NK-92 (cell line): ENCODE data around the gene MN1.

ENCODE experiments used
- DNase-seq: peaks from one replicate; lab custom pipeline; 2025; ENCODE audit not compliant: unreplicated experiment; lab: John Stamatoyannopoulos, UW

MN1 gene

GRCh38 chr22:27827604-27828587 lies 26.3 kb upstream of the MN1 start:
- DNase-seq, result no peak

- DNase-seq, result no peak
Observed at GRCh38 chr22:27825174-27825573, 23.6 kb upstream of the MN1 start.

- DNase-seq, result no peak
Observed at GRCh38 chr22:27823221-27823620, 21.7 kb upstream of the MN1 start.

GRCh38 chr22:27820896-27821866 lies 19.6 kb upstream of the MN1 start:
- DNase-seq, result no peak

GRCh38 chr22:27816552-27816951 lies 15.0 kb upstream of the MN1 start:
- no peak for DNase-seq

DNA sequence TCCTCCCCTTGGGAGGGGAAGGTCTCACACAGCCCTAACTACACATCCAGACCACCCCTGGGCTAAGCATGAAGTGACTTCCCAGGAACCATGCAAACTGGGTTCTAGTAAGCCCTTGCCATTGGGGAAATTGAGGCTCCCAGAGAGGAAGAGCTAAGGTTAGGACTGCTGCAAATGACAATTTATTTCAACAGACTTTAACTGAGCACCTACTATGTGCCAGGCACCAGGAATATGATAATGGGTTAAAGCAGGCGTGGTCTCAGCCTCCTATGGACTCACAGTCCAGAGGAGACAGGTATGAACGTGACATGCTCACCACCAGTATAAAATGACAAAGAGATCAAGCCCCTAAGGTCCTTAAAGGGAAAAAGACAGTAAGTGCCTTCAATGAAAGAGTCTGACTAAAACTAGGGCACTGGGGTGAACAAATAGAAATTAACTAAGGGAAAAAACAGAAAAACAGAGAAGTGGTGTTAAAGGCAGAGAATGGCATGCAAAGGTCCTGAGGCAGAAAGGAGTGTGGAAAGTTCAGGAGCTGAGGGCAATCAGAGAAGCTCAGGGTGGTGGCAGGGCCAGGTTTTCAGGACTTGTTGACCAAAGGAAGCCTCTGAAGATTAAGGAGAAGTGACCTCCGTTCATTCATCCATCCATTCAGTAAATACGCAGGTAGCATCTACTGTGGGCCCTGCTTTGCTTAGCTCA lies 14.4 kb upstream of the MN1 start:
- no peak for DNase-seq

DNA sequence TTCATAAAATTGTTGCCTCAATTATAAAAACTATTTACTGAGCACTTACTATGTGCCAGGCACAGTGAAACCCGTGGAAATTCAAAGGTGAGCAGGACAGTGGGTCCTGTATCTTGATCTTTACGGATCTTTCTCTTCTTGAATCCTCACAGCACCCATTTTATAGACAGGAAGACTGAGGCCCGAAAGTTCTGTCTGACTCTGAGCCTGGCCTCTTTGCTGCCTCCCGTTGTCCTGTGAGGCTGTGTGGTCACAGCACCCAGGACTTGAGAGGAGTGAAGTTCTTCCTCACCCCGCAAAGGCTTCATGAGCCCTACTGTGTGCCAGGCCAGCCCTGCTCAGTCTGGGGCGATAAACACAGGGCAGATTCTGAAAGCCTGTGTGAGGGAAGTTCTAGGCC lies 13.4 kb upstream of the MN1 start:
- no peak for DNase-seq

GRCh38 chr22:27811778-27812177 lies 10.2 kb upstream of the MN1 start:
- DNase-seq, result no peak

DNA sequence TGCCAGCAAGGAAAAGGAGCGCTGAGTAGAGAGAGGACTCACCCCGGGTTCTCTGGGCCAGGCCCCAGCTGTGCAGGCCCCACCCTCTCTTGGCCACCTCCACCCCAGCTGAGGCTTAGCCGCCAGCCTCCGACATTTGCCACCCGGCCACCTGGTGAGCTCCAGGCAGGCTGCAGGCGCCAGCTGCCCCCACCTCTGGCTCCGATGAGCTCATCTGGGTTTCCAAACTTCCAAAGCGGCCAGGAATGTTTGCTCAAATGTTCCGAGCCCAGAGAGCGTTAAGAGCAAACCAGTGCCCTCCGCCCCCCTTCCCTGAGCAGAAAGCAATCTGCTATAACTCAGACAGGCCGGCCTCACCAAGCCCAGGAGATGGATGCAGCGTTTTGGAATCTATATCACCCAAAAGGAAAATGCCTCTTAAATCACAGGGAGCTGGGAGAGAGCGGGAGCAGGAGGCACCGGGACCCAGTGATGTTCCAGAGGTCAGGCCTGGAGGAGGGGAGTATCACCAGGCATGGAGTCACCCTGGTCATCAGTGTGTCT lies 9.1 kb upstream of the MN1 start:
- DNase-seq, result no peak

GRCh38 chr22:27809700-27810608 lies 8.4 kb upstream of the MN1 start:
- no peak for DNase-seq

DNA sequence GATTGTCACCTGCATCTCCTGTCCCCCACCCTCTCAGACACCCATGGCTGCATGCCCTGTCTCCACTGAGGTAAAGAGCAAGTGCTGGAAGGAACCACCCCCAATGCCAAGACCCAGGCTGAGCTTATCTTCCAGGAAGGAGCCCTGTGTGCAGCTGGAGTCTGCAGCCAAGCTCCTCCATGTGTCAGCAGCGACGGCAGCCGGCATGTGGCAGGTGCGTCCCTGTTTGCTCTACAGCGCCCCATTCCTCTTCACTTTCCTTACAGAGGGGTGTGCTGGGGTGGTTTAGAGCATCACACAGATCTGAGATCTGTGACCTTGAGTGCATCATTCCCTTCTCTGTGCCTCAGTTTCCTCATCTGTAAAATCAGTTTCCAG lies 7.7 kb upstream of the MN1 start:
- no peak for DNase-seq

- DNase-seq, result no peak
Observed at GRCh38 chr22:27808451-27809225, 7.1 kb upstream of the MN1 start.

GRCh38 chr22:27805841-27806240 lies 4.3 kb upstream of the MN1 start:
- no peak for DNase-seq

DNA sequence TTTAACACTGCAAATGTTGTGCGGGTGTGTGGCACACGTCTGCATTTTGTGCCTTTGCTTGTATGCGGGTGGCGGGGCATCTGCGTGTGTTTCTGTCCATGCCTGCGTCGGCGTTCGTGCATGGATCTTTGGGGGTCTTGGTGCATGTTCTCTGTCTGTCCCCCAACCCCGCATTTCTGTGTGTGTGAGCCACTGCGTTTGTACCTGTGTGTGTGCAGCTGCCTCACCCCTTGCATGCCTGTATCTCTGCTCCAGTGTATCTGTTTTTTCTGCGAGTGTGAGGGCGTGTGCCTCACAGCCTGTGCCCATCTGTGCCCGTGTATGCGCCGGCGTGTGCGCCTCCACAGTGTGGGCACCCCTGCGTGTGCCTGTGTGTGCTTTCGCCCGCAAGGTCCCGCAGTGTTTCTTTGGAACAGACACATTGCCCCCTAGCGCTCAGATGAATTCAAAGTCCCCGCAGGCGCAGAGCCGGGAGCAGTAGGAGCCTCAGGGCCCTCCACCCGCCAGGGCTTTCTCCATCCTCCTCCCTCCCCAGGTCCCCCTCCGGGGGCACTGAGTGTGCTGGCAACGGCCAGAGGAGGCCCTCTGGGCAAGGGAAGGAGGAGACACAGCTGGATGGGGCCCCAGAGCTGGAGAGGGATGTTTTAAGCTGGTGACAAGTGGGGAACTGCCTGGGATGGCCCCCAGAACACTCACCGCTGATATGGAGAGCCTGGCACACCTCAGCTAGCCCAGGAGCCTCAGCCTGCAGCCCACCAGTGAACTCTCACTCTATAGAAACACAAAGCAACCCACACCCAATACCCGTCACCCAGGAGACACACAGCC lies 3.1 kb upstream of the MN1 start:
- DNase-seq, result no peak

- DNase-seq, result no peak
Observed at GRCh38 chr22:27803841-27804415, 2.4 kb upstream of the MN1 start.

- DNase-seq, result no peak
Observed at GRCh38 chr22:27802346-27803073, 954 bp upstream of the MN1 start.

GRCh38 chr22:27801202-27801615 lies 347 bp downstream of the MN1 start:
- no peak for DNase-seq
